Endothelial cell of umbilical vein (primary cell): Measurements from ENCODE around the gene SUMF1. TPM values are rescaled to one million over a fixed set of nuclear protein-coding genes. Genes with fewer than 3 reads are reported as not detected.

ENCODE experiments used
- BruUV-seq: library from RNA; stranded (reverse); fragments of 400-500 nt; replicated peaks from 2 replicates; lab custom pipeline; 2021; lab: Mats Ljungman, UMichigan
- CTCF ChIA-PET: fragments of 300-600, 350-600 bp; sonication (Branson Sonifier 250); formaldehyde crosslinking; loops from one replicate; lab custom pipeline; 2021; ENCODE audit warnings: antibody characterized with exemption, inconsistent platforms; lab: Charles Lee
- POLR2A ChIA-PET: fragments of 300-600, 350-600 bp; sonication (Branson Sonifier 250); formaldehyde crosslinking; loops from one replicate; lab custom pipeline; 2021; ENCODE audit warnings: antibody characterized with exemption, inconsistent platforms; lab: Charles Lee
- DNase-seq: peaks from one replicate; pipeline ENCODE4 v3.0.0-alpha.2; 2011; ENCODE audit warnings: low read depth, low spot score
- FAIRE-seq: peaks from 2 replicates; lab custom pipeline; 2011; peaks lifted over from hg19 to GRCh38; lab: Jason Lieb, UNC
- H2AFZ ChIP-seq: 2 replicates; pipeline ENCODE4 v1.6.0; 2012; ENCODE audit warnings: low read depth, low read length, control low read depth, inconsistent platforms
- H3K27ac ChIP-seq: 2 replicates; pipeline ENCODE4 v1.5.1; 2011; ENCODE audit warnings: low read depth, mild to moderate bottlenecking, control low read depth, low read length, moderate library complexity; ENCODE audit not compliant: insufficient read depth
- H3K27me3 ChIP-seq, 2 experiments: 2 replicates each; pipeline versions ENCODE4 v1.6.0 to v1.6.1; 2011; ENCODE audit warnings: low read length in 2 of 2, mixed read lengths in 1 of 2; ENCODE audit not compliant: control insufficient read depth in 2 of 2, insufficient read depth in 2 of 2
- H3K36me3 ChIP-seq, 2 experiments: 2 replicates in 1 of 2; 3 replicates in 1 of 2; pipeline ENCODE4 v1.5.1; 2011; ENCODE audit warnings: low read length in 2 of 2, mild to moderate bottlenecking in 1 of 2, moderate library complexity in 1 of 2; ENCODE audit not compliant: control insufficient read depth in 2 of 2, insufficient read depth in 2 of 2; ENCODE audit errors: extremely low read depth in 1 of 2
- H3K4me1 ChIP-seq: 3 replicates; pipeline ENCODE4 v1.5.1; 2011; ENCODE audit warnings: mild to moderate bottlenecking, low read length; ENCODE audit not compliant: control insufficient read depth, insufficient read depth; ENCODE audit errors: extremely low read depth
- H3K4me2 ChIP-seq: 2 replicates; pipeline ENCODE4 v1.6.1; 2011; ENCODE audit warnings: low read length, control low read depth, mixed read lengths; ENCODE audit not compliant: insufficient read depth
- H3K4me3 ChIP-seq, 3 experiments: fragments of 200-600 bp in 1 of 3; sonication (generic), shearing (Covaris generic) in 1 of 3; replicated peaks in 1 of 3; 2 replicates each; pipeline ENCODE4 v1.5.1; 2011 to 2016; ENCODE audit warnings: control low read depth in 3 of 3, low read length in 3 of 3, mild to moderate bottlenecking in 2 of 3, inconsistent platforms in 1 of 3, low read depth in 1 of 3, moderate library complexity in 1 of 3; ENCODE audit not compliant: insufficient read depth in 1 of 3
- H3K79me2 ChIP-seq: 2 replicates; pipeline ENCODE4 v1.6.0; 2012; ENCODE audit warnings: low read length, inconsistent platforms; ENCODE audit not compliant: control insufficient read depth, insufficient read depth
- H3K9ac ChIP-seq: replicated peaks from 2 replicates; pipeline ENCODE3; 2011; ENCODE audit warnings: low read length, control low read depth; ENCODE audit not compliant: insufficient read depth; ENCODE audit errors: extremely low read depth
- H3K9me1 ChIP-seq: replicated peaks from 3 replicates; pipeline ENCODE4 v1.6.0; 2011; ENCODE audit warnings: mild to moderate bottlenecking, low read length; ENCODE audit not compliant: control insufficient read depth, insufficient read depth; ENCODE audit errors: extremely low read depth
- H3K9me3 ChIP-seq: replicated peaks from 2 replicates; pipeline ENCODE4 v1.5.1; 2012; ENCODE audit warnings: low read length, inconsistent platforms; ENCODE audit not compliant: control insufficient read depth, insufficient read depth
- H4K20me1 ChIP-seq: replicated peaks from 2 replicates; pipeline ENCODE3; 2011; ENCODE audit warnings: mild to moderate bottlenecking, low read length; ENCODE audit not compliant: control insufficient read depth, insufficient read depth; ENCODE audit errors: extremely low read depth
- CTCF ChIP-seq, 2 donors: IDR thresholded peaks; 1 replicate in 1 of 2; 2 replicates in 1 of 2; pipeline ENCODE4 v1.5.1; 2011; ENCODE audit warnings: low read length in 2 of 2, mild to moderate bottlenecking in 2 of 2, moderate library complexity in 2 of 2, control low read depth in 1 of 2, inconsistent platforms in 1 of 2, low read depth in 1 of 2; ENCODE audit not compliant: insufficient read depth in 1 of 2; ENCODE audit errors: extremely low read depth in 1 of 2
- EZH2 ChIP-seq: IDR thresholded peaks from 2 replicates; pipeline ENCODE4 v1.6.1; 2012; ENCODE audit warnings: borderline replicate concordance, low read depth, mild to moderate bottlenecking, moderate library complexity, low read length, inconsistent platforms; ENCODE audit not compliant: severe bottlenecking
- FOS ChIP-seq: IDR thresholded peaks from 2 replicates; pipeline ENCODE4 v1.6.1; 2011; ENCODE audit warnings: mild to moderate bottlenecking, low read length, moderate library complexity, borderline replicate concordance; ENCODE audit not compliant: insufficient read depth
- GATA2 ChIP-seq: IDR thresholded peaks from 2 replicates; pipeline ENCODE4 v1.7.0; 2011; ENCODE audit warnings: low read depth, mild to moderate bottlenecking, moderate library complexity, mixed read lengths, low read length; ENCODE audit not compliant: insufficient read length, insufficient read depth
- JUN ChIP-seq: IDR thresholded peaks from 2 replicates; pipeline ENCODE4 v1.6.1; 2011; ENCODE audit warnings: borderline replicate concordance, low read depth; ENCODE audit not compliant: insufficient read length, insufficient read depth
- MAX ChIP-seq: IDR thresholded peaks from 2 replicates; pipeline ENCODE4 v1.6.1; 2011; ENCODE audit not compliant: insufficient read depth, insufficient read length
- MYC ChIP-seq: IDR thresholded peaks from one replicate; pipeline ENCODE4 v1.6.1; 2011; ENCODE audit warnings: mild to moderate bottlenecking, low read depth, low read length
- POLR2A ChIP-seq: IDR thresholded peaks from 2 replicates; pipeline ENCODE4 v1.6.1; 2012; ENCODE audit warnings: low read depth, mild to moderate bottlenecking, control low read depth, low read length
- POLR2AphosphoS5 ChIP-seq: IDR thresholded peaks from 2 replicates; pipeline ENCODE4 v1.6.1; 2012; ENCODE audit warnings: low read depth, mild to moderate bottlenecking, control low read depth, low read length, moderate library complexity; ENCODE audit not compliant: insufficient read depth
- dilution Hi-C: fragments of 300-500 bp; cut with MboI; formaldehyde crosslinking; loops from one replicate; pipeline ENCODE4 v1.15.0; 2019; ENCODE audit warnings: low sequenced_read_pairs; ENCODE audit not compliant: extremely low pct_ligation_motif_present
- intact Hi-C: fragments of 100-400 bp; cut with micrococcal nuclease; formaldehyde crosslinking; loops from one replicate; pipeline ENCODE4 v1.10.0; 2022
- polyA plus RNA-seq, 4 experiments: library from polyadenylated mRNA; depleted of rRNA in 3 of 4; stranded (reverse) in 3 of 4; unstranded in 1 of 4; fragments of >200 nt; gene quantifications; 2 replicates each; pipeline versions ENCODE4 v1.2.1 to v1.2.3, GENCODE V29; 2011 to 2012; ENCODE audit warnings: missing spikeins in 1 of 4
- total RNA-seq: library from RNA; stranded (reverse); gene quantifications from 2 replicates; pipeline ENCODE4 v1.2.3, GENCODE V29; 2021

SUMF1 gene
- total and polyA plus RNA-seq, 2 donors (not counting 3 experiments of a cell fraction or from before 2014, with no cell fraction given), result 31.5 to 46.8 TPM

GRCh38 chr3:4440951-4441350, 26.1 kb downstream of the SUMF1 start:
- no TSS peak for BruUV-seq
- ChIA-PET POLR2A (no interaction called here), CTCF (interaction anchor here (1.2 to 1.9 kb wide), 2 partner anchors 90 to 193 kb away, joined by 3 to 4 read pairs; no protein-coding TSS in a partner anchor)
- Histone ChIP-seq H3K9me3 (no peaks in the 10 kb centered on the region), H3K4me2 (no peak overlapping the region), H3K79me2 (no peaks in the 10 kb centered on the region), H4K20me1 (no peaks in the 10 kb centered on the region), H3K9ac (no peak overlapping the region), H3K27me3 (no peaks in the 10 kb centered on the region), H3K4me3 (no peak overlapping the region), H3K4me1 (no peaks in the 10 kb centered on the region), H2AFZ (no peak overlapping the region), H3K27ac (no peak overlapping the region), H3K9me1 (no peaks in the 10 kb centered on the region), H3K36me3 (no peaks in the 10 kb centered on the region)
- FAIRE-seq (no peak), DNase-seq (no peak)
- no peak for TF ChIP-seq EZH2
- no peak for TF ChIP-seq FOS
- dilution Hi-C loops, result no loop called here
- intact Hi-C loops, result no loop called here

- Histone ChIP-seq H3K36me3 (no peaks in the 10 kb centered on the region), H3K27ac (no peak overlapping the region), H4K20me1 (no peaks in the 10 kb centered on the region), H3K4me3 (no peak overlapping the region), H3K79me2 (no peaks in the 10 kb centered on the region), H3K9ac (no peak overlapping the region), H3K4me1 (no peaks in the 10 kb centered on the region), H2AFZ (no peak overlapping the region), H3K27me3 (no peaks in the 10 kb centered on the region), H3K9me3 (no peaks in the 10 kb centered on the region), H3K4me2 (no peak overlapping the region), H3K9me1 (no peaks in the 10 kb centered on the region)
- POLR2A ChIA-PET, result interaction anchor here (1.0 kb wide), 1 partner anchor 55 kb away, joined by 5 read pairs; the partner anchor contains the start of gene ITPR1
- no peak for TF ChIP-seq MAX
- no peak for TF ChIP-seq EZH2
- TF ChIP-seq FOS, result no peak
- no peak for TF ChIP-seq GATA2
- no peak for TF ChIP-seq CTCF (IDR thresholded peaks at IDR 0.05; ENCODE audit: extremely low read depth in 1 of 2, insufficient read depth in 1 of 2, low read depth in 1 of 2, low read length in 2 of 2)
- TF ChIP-seq JUN, result no peak
- TF ChIP-seq POLR2A, result no peak
- no peak for TF ChIP-seq MYC
- TF ChIP-seq POLR2AphosphoS5, result no peak
- dilution Hi-C loops (no loop called here), intact Hi-C loops (no loop called here)
- CTCF ChIA-PET, result interaction anchor here (1.1 to 1.6 kb wide), 2 partner anchors 24 to 88 kb away, joined by 3 to 4 read pairs; no protein-coding TSS in a partner anchor
- DNase-seq, result no peak
- FAIRE-seq, result no peak
- BruUV-seq, result no TSS peak
Observed at GRCh38 chr3:4438296-4438695, 28.8 kb downstream of the SUMF1 start.
